GM12878 (cell line): Measurements from ENCODE around the gene JMJD6. TPM values are rescaled to one million over a fixed set of nuclear protein-coding genes. Genes with fewer than 3 reads are reported as not detected.

Source experiments
- CEBPZ ChIP-seq: fragments of 150-350 bp; IDR thresholded peaks from 2 replicates; pipeline ENCODE4 v1.6.1; 2016; ENCODE audit warnings: low read depth, low read length
- CHD2 ChIP-seq: IDR thresholded peaks from 2 replicates; pipeline ENCODE4 v1.6.1; 2011; ENCODE audit warnings: low read depth, low read length, improper control_type of control experiment, borderline replicate concordance
- CREM ChIP-seq: IDR thresholded peaks from 2 replicates; pipeline ENCODE4 v1.6.1; 2014; ENCODE audit warnings: antibody characterized with exemption, low read depth
- E4F1 ChIP-seq: fragments of 450-650 bp; IDR thresholded peaks from 2 replicates; pipeline ENCODE4 v1.6.1; 2018; ENCODE audit warnings: borderline replicate concordance, mild to moderate bottlenecking; ENCODE audit not compliant: partially characterized antibody
- ESRRA ChIP-seq: IDR thresholded peaks from 2 replicates; pipeline ENCODE4 v1.6.1; 2012; ENCODE audit warnings: mild to moderate bottlenecking, low read length, improper control_type of control experiment
- GATAD2B ChIP-seq: fragments of 450-650 bp; conservative IDR thresholded peaks from 2 replicates; pipeline ENCODE4 v1.6.1; 2017; ENCODE audit warnings: low read depth, mild to moderate bottlenecking, moderate library complexity
- HDGF ChIP-seq: fragments of 450-650 bp; IDR thresholded peaks from 2 replicates; pipeline ENCODE4 v1.6.1; 2016; ENCODE audit warnings: antibody characterized with exemption
- IRF3 ChIP-seq: fragments of 450-650 bp; IDR thresholded peaks from 2 replicates; pipeline ENCODE4 v1.6.1; 2014; ENCODE audit warnings: mild to moderate bottlenecking
- MLLT1 ChIP-seq: fragments of 450-650 bp; IDR thresholded peaks from 2 replicates; pipeline ENCODE4 v1.6.1; 2016; ENCODE audit warnings: mild to moderate bottlenecking
- NFYB ChIP-seq: IDR thresholded peaks from 2 replicates; pipeline ENCODE4 v1.6.1; 2011; ENCODE audit warnings: low read depth, mild to moderate bottlenecking, low read length, improper control_type of control experiment, moderate library complexity; ENCODE audit not compliant: insufficient read depth
- RAD51 ChIP-seq: fragments of 450-650 bp; IDR thresholded peaks from 2 replicates; pipeline ENCODE4 v1.6.1; 2016; ENCODE audit warnings: moderate library complexity, mild to moderate bottlenecking, inconsistent platforms
- RFX5 ChIP-seq: IDR thresholded peaks from 2 replicates; pipeline ENCODE4 v1.6.1; 2011; ENCODE audit warnings: low read depth, low read length, improper control_type of control experiment
- SKIL ChIP-seq: fragments of 450-650 bp; IDR thresholded peaks from 2 replicates; pipeline ENCODE4 v1.6.1; 2017; ENCODE audit warnings: mild to moderate bottlenecking, low read depth, inconsistent platforms; ENCODE audit not compliant: poor library complexity, severe bottlenecking
- SMARCA5 ChIP-seq: fragments of 450-650 bp; IDR thresholded peaks from 2 replicates; pipeline ENCODE4 v1.6.1; 2017; ENCODE audit warnings: mild to moderate bottlenecking
- SMC3 ChIP-seq: IDR thresholded peaks from 2 replicates; pipeline ENCODE4 v1.6.1; 2011; ENCODE audit warnings: low read length, improper control_type of control experiment, borderline replicate concordance
- STAT1 ChIP-seq: fragments of 450-650 bp; conservative IDR thresholded peaks from 2 replicates; pipeline ENCODE4 v1.6.1; 2014; ENCODE audit warnings: antibody characterized with exemption, mild to moderate bottlenecking
- TBL1XR1 ChIP-seq: IDR thresholded peaks from 2 replicates; pipeline ENCODE4 v1.6.1; 2012; ENCODE audit warnings: low read depth, low read length, improper control_type of control experiment
- ZNF217 ChIP-seq: fragments of 450-650 bp; IDR thresholded peaks from 2 replicates; pipeline ENCODE4 v1.6.1; 2017; ENCODE audit warnings: antibody characterized with exemption, mild to moderate bottlenecking
- ZNF24 ChIP-seq: fragments of 450-650 bp; IDR thresholded peaks from 2 replicates; pipeline ENCODE4 v1.6.1; 2017; ENCODE audit warnings: antibody characterized with exemption, mild to moderate bottlenecking
- ZZZ3 ChIP-seq: IDR thresholded peaks from 2 replicates; pipeline ENCODE4 v1.6.1; 2011; ENCODE audit warnings: low read depth; ENCODE audit not compliant: control insufficient read depth, insufficient read length
- polyA plus RNA-seq, 11 experiments: library from polyadenylated mRNA; depleted of rRNA in 4 of 11; unstranded in 6 of 11; stranded (reverse) in 5 of 11; fragments of >200 nt; fragmentation: Nextera tagmentation in 4 of 11; fragmentation: Illumina TruSeq in 1 of 11; extraction: Ambion mirVana in 4 of 11; extraction: Trizol in 1 of 11; gene quantifications; 1 replicate in 1 of 11; 2 replicates in 10 of 11; pipeline versions ENCODE4 v1.2.1 to v1.2.3, GENCODE V29; 2011 to 2016; ENCODE audit warnings: inconsistent platforms in 2 of 11, missing spikeins in 2 of 11, low read depth in 1 of 11
- total RNA-seq, 4 experiments: library from RNA; depleted of rRNA in 3 of 4; stranded (reverse); fragments of >200 nt in 3 of 4; fragmentation: Illumina TruSeq in 1 of 4; extraction: Trizol in 1 of 4; gene quantifications; 2 replicates each; pipeline versions ENCODE4 v1.2.1 to v1.2.3, GENCODE V29; 2013 to 2021

The JMJD6 gene
- total and polyA plus RNA-seq, 10 of the 15 experiments (the other 5 are each of a cell fraction or from before 2014, with no cell fraction given) = 1.2 to 36.0 (median 22.2) TPM

GRCh38 chr17:76671123-76671911, 55.1 kb downstream of the JMJD6 start (continued):
- peak; percentile 56 for TF ChIP-seq E4F1
- no peak for TF ChIP-seq TBL1XR1
- no peak for TF ChIP-seq ESRRA
- no peak for TF ChIP-seq ZNF24
- TF ChIP-seq SMC3 = no peak
- peak; percentile 90 for TF ChIP-seq SKIL
- peak; percentile 59; the same call in 1 of the 2 replicates for TF ChIP-seq HDGF
- TF ChIP-seq ZZZ3 = no peak
- TF ChIP-seq RAD51 = no peak
- no peak for TF ChIP-seq STAT1
- TF ChIP-seq NFYB = peak; percentile 99
- no peak for TF ChIP-seq ZNF217
- 0 out of 2 replicates have a peak, but pooled peaks have one; percentile 52 for TF ChIP-seq RFX5
- no peak for TF ChIP-seq SMARCA5
- no peak for TF ChIP-seq GATAD2B
- peak; percentile 62; the same call in 1 of the 2 replicates for TF ChIP-seq MLLT1
- peak; percentile 99 for TF ChIP-seq CEBPZ
- peak; percentile 98 for TF ChIP-seq CHD2
- peak; percentile 98 for TF ChIP-seq IRF3
- TF ChIP-seq CREM = peak; percentile 72
